GM18858 (cell line): Measurements from ENCODE around the gene LRRC4C.

Experiments
- ATAC-seq: cut with Tn5 transposase; IDR thresholded peaks from one replicate; pipeline ENCODE4 v1.9.1; 2021; ENCODE audit not compliant: unreplicated experiment

The LRRC4C gene

DNA sequence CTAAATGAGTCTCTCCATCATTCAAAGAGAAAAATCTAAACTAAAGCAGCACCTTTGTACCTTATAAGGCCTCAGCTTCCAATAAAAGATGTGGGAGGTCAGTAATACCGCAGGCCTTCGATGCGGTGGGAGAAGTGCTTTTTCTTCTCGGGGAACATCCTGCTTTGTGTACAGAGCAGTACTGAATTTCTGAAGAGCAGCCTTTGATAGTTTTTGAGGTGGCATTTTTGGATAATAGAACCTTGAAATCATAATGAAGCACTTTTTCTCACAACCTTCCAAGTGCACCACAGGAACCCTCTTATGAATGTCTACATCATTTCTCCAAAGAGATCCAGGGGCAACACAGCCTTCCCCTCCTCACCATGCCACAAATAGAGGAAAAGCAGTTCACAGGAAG, 39.6 kb downstream of the LRRC4C start:
- ATAC-seq = no peak

DNA sequence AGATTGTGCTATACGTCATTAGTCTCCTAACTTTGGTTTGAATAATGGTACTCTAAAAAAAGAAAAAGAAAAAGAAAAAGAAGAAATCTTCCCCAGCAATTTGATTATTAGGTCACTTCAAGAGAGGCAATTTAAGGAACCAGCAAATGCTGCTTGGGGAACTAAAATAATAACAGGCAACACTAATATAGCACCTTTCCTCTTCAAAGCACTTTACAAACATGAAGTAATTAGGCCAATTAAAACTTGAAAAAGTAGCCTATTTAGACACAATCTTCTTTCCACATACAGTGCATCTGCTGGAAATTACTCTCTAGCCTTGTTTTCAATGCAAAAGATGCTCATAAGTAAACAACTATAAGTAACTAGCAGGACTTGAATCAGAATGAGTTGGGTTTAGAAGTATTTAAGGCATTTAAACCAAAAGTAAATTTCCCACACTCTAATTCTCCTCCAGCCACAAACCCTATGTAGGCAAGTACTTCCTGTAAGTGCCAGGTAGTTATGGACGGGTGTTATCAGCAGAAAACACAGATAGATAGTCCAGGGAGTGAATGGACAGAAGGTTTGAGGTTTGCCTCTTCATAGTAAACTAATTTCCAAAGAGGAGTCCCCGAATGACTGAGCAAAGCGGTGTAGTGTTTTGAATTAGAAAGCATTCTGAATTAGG, 44.5 kb downstream of the LRRC4C start:
- no peak for ATAC-seq

DNA sequence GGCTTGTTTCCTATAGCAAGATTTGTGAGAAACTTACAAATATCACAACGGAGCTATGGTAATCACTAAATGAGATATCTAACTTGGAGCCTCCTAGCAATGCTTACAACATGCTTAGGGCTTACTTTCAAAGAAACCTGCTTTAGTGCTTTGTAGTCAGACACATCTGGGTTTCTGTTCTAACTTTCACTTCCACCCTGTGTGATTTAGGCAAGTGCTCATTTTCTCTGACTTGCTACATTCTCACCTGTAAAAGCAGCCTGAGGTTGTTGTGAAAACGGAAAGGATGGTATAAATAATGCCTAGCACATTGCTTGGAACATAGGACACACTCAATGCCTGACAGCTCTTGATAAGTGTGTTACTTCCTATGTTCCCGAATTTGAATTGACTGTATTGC, 45.6 kb downstream of the LRRC4C start:
- peak; percentile 83 for ATAC-seq

DNA sequence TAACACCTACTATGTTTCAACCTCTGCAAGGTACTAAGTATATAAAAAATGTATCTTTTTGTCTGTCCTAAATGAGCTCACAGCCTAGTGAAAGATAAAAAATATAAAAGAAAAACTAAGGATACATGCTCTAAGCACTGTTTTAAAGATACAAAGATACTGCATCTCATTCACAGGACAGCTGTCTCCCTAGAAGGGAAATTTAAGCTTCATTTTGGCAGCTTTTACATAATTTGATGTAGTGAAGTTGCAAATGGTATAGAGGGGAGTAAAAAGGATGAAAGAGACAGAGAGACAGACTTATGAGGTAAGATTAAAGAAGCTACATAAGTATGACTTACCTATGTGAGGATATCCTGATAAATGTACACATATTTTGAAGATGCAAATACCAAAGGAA, 53.6 kb downstream of the LRRC4C start:
- no peak for ATAC-seq

DNA sequence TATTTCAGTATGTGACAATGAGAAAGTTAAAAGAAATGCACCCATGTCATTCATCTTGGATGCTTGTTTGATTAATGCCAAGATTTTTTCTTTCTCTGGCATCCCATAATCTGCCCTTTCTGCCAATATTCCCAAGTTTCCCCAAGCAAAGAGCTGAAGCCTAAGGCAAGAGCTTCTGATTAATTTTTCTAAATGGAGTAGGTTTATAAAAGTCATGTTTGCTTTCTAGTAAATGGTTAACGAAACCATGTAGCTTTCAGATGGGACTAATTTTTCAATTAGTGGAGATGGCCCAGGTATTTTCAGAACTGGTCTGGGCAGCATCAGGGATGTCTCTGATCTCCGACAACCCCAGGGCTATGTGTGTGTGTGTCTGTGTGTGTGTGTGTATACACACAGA, 55.3 kb downstream of the LRRC4C start:
- no peak for ATAC-seq

DNA sequence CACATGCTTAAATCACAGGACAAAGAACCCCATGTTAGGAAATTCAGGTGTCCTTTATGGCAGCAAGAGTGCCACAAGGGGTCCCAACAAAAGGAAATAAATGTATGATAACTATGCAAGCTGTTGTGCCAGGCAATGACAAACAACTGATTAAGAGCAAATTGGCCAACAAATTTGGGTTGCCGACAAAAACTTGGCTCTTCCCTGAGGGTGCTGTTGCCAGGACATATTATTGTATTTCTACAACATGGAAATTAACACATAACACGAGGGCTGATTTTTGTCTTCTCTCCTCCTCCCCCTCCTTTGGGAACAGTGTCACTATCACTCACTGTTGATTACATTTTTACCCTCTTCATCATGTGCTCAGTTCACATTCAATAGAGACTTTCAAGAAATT, 56.0 kb downstream of the LRRC4C start:
- ATAC-seq = no peak

DNA sequence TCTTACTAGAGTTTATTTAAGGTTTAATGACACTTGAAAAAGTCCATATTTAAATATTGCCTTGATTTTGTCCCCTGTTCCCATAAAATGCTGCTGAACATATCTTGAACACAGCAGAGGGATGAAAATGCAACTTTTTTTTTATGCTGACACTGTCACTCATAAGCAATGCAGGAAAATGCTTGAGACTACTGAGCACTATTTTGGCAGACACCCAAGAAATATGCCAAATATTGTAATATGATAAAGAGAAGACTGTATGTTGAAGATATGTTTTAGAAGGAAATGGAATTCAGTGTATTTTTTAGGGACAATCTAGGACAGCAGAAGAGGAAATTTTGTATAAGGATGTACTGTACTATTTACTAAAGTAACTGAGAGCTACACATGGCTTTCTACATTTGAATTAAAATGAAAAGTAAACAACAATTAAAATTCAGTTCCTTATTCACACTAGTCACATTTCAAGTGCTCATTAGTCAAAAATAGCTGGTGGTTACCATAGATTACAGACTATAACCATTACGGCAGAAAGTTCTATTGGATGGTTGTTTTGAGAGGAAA, 58.6 kb downstream of the LRRC4C start:
- no peak for ATAC-seq

DNA sequence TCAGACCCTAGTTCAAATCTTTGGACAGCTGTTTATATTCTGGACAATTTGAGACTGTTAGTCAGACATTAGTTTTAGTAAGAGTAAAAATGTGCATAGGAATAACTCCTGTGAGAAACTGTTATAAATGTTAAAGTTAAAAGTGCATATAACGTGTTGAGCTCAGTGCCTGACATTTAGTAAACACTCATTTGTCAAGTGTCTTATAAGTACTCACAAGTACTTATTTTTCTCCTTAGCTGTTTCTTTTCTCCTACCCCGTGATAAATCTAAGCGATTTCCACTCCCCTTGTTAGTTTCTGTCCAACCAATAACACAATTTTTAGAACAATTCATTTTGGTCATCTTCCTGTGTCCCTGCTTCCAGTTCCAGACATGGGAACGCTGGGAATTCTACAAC, 59.3 kb downstream of the LRRC4C start:
- ATAC-seq = no peak

DNA sequence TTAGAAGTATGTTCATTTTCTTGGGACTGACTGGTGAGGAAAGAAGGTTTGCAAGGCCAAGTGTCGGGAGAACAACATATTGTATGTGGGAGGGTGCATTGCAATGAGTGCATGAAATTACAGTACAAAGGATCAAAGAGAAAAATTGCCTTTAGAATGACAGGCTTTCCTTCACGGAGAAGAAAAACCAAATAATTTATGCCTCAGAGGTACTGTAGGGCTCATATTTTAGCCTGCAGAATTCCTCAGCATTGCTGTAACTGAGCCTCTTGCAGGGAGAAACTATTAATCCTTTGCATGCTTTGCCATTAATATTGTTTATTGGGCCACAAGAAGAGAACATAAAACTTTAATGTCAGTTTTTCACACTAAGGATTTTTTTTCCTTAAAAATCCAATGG, 60.1 kb downstream of the LRRC4C start:
- ATAC-seq = no peak

DNA sequence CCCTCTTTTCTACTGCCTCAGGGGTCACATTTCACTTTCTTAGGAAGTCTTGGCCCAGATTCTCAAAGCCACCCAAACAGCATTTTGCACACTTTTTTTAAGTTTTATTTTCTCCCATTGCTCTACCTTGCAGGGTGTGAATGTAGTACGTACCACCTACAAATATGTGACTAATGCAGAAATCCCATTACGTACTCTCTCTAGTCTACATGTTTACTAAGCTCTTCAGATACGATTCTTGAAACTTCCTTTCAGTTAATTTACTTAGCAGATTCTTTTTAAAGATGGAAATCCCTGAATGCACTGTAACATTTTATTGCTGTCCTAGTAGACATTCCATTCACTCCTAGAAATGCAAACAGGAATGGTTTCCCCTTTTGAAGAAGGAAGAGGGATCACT, 61.3 kb downstream of the LRRC4C start:
- ATAC-seq = no peak

DNA sequence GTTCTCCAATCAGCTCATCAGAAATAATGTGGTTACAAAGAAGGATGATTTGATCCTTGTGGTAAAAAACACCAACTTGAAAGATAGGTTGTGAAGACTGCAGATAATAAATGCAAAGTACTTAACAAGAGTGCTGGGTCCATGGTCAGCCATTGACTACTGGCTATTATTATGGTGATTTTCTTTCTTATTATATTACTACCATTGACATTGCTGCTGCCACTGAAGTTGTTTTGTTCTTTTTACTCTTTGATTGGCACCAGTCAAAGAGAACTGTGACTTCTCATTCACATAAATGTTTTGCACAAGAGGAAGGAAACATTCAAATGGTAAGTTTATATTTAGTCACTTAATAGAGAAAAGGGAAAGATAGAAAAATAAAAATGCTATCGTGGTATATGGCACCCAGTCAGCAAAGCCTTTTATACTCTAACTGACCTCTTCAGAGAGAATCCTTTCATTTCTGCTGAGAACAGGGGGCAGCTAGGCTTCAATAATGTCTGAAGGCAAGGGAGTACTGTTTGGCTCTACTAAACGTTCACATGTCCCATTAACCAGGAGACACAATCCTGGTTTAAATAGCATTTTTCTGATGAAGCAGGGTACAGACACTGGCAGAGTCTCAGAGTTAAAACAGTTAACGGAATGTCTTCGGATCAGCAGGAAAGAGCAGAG, 64.8 kb downstream of the LRRC4C start:
- no peak for ATAC-seq

DNA sequence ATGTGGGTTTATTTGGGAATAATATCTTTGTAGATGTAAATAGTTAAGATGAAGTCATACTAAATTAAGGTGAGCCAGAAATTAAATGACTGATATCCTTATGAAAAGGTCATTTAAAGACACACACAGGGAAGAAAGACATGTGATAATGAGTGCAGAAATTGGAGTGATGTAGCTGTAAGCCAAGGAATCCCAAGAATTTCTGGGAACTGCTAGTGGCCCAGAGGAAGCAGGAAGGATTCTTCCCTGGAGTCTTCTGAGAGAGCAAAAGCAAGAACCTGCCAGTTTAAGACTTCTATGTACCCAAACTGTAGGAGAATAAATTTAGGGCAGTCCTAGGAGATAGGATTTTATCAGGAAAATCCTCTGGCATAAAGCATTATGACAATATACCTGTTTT, 66.9 kb downstream of the LRRC4C start:
- no peak for ATAC-seq

DNA sequence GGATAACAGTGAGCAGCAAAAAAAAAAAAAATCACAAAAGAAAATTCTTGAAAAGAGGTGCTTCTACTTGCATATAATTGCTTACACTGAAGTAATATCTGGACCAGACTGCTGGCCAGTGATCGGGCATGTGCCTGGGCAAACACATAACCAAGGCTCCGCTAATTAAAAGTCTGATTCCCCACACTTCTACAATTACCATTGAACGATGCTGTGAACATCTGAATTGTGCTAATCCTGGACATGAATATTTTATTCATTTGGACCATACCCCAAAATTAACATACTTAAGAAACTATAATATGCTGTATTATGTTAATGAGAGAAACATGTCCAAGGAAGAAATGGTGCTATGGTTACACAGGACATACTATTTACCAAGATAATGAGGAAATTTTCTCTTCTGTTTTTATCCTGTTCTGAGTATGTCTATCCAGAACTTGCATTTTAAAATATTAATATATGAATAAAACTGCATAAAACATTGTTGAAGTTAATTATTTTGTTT, 69.8 kb downstream of the LRRC4C start:
- no peak for ATAC-seq

DNA sequence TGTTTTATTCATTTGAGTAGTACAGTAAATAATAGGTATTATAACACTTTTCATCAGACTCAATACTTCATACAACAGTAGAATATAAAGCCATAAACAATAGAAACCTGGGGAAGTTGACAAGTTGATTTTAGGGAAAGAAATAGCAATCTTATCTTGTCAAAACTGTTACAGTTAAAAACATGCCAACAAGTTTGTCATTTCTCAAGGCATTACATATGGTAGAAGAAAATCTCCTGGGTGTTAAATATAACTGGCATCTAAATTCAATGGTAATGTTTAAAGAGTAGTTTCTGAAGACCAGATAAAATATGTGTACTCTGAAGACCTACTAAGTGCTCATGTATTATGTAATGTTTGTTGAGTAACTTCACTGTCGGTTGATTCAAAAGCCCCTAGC, 75.1 kb downstream of the LRRC4C start:
- no peak for ATAC-seq

DNA sequence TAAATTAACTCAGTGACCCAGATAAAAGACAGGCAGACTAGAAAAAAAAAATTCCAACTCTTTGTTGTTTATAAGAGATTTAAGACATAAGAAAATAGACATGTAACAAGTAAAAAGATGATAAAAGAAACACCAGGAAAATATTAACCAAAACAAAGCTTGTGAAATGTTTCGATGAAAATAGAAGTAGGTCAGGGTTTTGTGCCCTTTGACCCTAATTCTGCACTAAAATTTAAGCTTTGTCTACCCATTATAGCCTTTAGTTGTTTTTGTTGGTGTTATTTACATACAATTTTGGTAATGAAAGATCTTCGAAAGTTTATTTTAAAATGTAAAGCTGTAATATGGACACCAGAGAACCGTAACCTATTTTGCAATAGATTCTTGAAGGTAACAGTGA, 75.7 kb downstream of the LRRC4C start:
- no peak for ATAC-seq

DNA sequence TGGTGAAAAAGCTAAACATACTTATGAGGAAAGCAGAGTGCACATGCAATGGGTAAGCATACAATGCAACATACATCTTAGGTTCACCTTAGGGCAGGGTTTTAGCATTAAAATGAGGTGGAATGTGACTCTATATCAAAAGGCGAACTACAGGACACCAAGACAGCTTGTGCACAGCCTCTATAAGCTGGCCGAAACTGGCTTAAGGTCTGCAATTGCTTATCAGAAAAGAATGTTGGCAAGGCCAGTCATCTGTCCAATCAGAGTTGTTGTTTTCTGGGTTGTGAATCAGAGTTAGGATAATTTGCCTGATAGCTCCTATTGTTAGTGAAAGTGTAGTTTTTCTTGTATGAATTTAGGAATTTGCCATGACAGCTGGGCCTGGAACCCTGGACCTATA, 76.5 kb downstream of the LRRC4C start:
- ATAC-seq = no peak

DNA sequence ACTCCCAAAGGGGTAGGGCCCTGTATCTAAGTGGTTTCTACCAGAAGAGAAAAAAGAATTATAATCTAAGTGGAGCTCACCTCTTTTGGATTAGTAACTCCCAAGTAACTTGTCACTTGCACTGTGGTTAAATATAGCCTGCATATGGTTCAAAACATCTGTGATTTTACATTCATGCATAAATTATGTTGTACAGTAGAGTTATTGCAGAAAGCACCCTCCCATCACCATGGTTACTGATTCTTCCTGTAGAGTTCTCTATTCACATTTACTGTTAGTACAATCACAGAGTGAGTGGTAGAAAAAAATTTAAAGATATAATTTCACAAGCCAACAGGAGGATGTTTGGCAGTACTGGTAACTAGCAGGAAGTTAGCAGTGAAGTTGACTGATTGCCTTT, 80.4 kb downstream of the LRRC4C start:
- no peak for ATAC-seq

DNA sequence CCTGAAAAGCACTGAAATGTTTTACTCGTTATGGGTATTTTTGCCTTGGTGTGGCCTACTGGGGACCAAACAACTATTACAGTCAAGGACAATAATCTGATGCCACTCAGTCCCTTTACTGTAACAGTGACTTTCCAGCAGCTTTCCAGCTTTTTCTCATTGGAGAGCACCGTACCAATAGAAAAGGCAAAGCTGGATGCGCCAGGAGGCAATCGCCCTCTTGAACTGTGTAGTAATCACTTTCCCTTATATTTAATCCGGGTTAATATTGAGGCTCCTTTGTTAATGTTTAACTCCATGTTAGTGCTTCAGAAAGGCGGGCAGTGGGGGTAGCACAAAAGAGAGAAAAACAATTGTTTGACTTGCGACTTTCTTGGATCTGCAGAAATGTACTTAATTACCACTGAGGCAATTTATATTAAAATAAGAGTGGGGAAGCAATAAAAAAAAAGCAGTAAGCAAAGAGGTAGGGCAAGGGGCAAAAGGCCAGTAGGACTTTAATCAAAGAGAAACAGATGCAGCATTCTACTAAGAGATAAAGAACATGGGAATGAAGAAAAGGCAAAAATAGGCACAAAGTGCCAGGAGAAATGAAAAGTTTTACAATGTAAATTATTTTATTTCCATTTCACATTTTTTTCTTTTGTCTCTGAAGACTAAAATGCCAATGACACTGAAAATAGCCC, 81.6 kb downstream of the LRRC4C start:
- ATAC-seq = no peak

DNA sequence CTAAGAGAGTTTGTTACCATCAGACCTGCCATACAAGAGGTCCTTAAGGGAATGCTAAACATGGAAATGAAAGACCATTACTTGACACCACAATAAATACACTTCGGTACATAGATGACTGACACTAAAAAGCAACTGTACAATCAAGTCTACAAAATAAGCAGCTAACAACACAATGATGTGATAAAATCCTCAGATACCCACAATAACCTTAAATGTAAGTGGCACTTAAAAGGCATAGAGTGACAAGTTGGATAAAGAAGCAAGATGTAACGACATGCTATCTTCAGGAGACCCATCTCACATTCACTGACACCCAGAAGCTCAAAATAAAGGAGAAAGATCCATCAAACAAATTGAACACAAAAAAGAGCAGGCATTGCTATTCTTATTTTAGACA, 107.6 kb downstream of the LRRC4C start:
- ATAC-seq = no peak

DNA sequence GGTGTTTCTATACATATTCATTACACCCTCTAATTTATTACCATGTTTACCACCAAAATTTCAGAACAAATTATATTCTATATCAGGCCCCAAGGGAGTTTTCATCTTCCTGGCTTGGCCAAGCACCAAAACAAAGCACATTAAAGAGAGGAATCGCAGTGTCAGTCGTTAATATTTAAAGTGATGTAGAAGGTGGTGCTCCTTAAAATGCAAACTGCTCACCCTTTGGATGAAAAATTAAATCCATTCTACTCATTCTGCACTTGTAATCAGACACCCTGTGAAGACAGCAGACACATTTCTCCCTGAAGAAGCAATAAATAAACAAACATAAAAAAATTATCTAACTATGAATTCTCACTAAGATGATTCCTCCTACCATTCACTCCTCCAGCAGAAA, 113.4 kb downstream of the LRRC4C start:
- no peak for ATAC-seq

DNA sequence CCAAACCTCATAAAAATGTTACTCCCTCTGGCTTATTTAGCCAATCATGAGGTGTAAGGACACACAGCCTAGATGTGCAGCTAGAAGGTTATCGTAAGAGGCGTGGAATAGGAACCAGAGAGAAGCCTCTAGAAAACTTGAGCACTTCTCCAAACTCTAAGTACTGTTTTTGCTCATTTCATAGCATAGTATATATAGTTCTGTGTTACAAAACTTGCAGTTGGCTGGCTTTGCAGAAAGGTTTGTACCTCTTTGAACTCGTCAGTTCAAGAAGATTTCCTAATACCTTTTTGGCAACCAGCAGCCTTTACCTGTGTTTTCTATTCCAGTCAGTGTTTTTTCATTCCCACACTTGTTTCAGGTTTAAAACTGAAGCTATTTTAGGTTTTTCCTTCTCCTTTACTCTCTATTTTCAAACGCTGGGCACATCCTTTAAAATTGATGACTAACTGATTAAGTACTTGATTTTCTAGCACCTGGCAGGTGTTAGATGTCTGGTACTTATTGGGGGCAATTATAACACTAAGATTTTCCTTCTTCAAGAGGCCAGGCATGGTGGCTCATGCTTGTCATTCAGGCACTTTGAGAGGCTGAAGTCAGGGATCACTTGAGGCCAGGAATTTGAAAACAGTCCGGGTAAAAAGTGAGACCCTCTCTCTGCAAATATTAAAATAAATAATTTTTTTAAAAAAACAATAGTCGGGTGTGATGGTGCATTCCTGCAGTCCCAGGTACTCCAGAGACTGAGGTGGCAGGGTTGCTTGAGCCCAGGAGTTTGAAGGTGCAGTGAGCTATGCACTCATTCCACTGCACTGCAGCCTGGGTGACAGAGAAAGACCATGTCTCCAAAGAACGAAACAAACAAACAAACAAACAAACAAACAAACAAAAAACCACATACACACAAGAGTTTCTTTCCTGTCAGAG, 125.2 kb downstream of the LRRC4C start:
- no peak for ATAC-seq
